A549 treated with dexamethasone at 1 μM for 4 hours (cell line): ENCODE results near the gene RPS21. TPM values are rescaled to one million over a fixed set of nuclear protein-coding genes. Genes with fewer than 3 reads are reported as not detected.

Experiments
- total RNA-seq: library from RNA; stranded (reverse); fragments of 200-300 nt; extraction: Qiagen RNA extraction; gene quantifications from 5 replicates; pipeline ENCODE4 v1.2.3, GENCODE V29; 2022

Gene RPS21
- total RNA-seq, result 2,112 to 2,510 TPM (median 2,240 TPM) in 5 replicates

GRCh38 chr20:62386383-62387218 is at the start of gene RPS21:
RPS21 (plus strand) TSS chr20:62387103; CDS start chr20:62387339, 236 bp downstream.

GRCh38 chr20:62367136-62367632 is 19.7 kb upstream of the RPS21 start, which contains the start of gene LAMA5:
LAMA5 (minus strand) TSS chr20:62367312; CDS start chr20:62367245, 67 bp downstream.

DNA sequence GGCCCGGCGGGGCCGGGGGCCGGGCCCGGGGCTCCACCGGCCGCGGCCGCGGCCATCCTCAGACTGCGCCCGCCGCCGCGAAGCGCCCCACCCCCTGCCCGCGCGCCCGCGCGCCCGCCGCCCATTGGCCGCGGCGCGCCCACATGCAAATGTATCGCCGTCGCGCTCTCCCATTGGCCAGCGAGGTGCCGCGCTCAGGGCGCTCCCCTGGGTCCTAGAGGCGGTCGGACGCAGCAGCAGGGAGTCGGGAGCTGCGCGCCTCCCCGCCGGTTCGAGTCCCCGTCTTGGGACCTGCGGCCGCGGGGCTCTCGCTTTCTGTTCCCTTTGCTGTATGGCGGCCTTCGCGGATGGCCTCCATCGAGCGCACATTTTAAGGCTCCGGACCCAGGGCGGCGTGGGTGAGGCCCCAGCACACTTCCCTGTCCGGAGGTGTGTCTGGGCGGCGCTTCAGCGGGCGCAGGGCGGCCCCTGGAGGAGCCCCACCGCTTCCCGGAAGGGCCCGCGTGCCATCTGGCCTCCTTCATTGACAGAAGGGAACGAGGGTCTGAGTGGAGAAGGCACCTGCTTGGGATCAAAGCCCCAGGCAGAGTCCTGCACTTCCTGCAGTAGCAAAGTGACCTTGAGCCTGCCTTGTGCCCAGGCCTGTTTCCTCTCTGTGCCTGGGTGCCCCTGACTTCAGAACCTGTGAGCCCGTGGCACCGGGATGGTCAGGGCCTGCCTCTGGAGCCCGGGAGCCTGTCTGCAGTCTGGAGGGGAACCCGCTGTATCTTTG is 20.5 kb downstream of the RPS21 start, which contains the start of gene CABLES2:
Gene CABLES2, minus strand, starts transcription at position 65 of the 772 bp plus-strand sequence. Its CDS starts 9 bp downstream, at position 56.

GRCh38 chr20:62427172-62428001 is 40.5 kb downstream of the RPS21 start, which contains the start of gene RBBP8NL:
RBBP8NL (minus strand) TSS chr20:62427539; CDS start chr20:62419647, 7,892 bp downstream.

Other genes with a start within 250 kb of the RPS21 start
- gene PSMA7, start 243.7 kb upstream of the RPS21 start, total RNA-seq, result 468 to 508 TPM (median 489 TPM) in 5 replicates
- gene SS18L1, start 243.3 kb upstream of the RPS21 start, total RNA-seq, result 5.2 to 10.1 TPM (median 8.5 TPM) in 5 replicates
- 27.8 to 39.7 TPM (median 36.5 TPM) in 5 replicates for gene MTG2, start 204.1 kb upstream of the RPS21 start, total RNA-seq
- gene HRH3, start 166.8 kb upstream of the RPS21 start, total RNA-seq, result not detected in 5 replicates
- gene OSBPL2, start 148.6 kb upstream of the RPS21 start, total RNA-seq, result 19.4 to 26.4 TPM (median 21.7 TPM) in 5 replicates
- 146 to 196 TPM (median 189 TPM) in 5 replicates for gene ADRM1, start 84.1 kb upstream of the RPS21 start, total RNA-seq
- gene LAMA5, start 19.8 kb upstream of the RPS21 start, total RNA-seq, result 196 to 490 TPM (median 420 TPM) in 5 replicates
- gene CABLES2, start 20.2 kb downstream of the RPS21 start, total RNA-seq, result 4.7 to 7.2 TPM (median 6.5 TPM) in 5 replicates
- gene RBBP8NL, start 40.4 kb downstream of the RPS21 start, total RNA-seq, result 1.0 to 2.1 TPM (median 1.2 TPM) in 5 replicates
- gene GATA5, start 88.9 kb downstream of the RPS21 start, total RNA-seq, result 0.45 to 0.86 TPM (median 0.75 TPM) in 5 replicates